NB4 (cell line): ENCODE results near the gene EIF2D.

ENCODE experiments used
- DNase-seq: peaks from one replicate; pipeline ENCODE4 v3.0.0; 2010; ENCODE audit warnings: low read depth
- H3K4me3 ChIP-seq: one replicate; pipeline ENCODE4 v1.5.1; 2011; ENCODE audit warnings: mild to moderate bottlenecking, low read depth, low read length, moderate library complexity
- CTCF ChIP-seq: IDR thresholded peaks from one replicate; pipeline ENCODE4 v1.5.1; 2012; ENCODE audit warnings: low read depth, low read length
- MAX ChIP-seq: IDR thresholded peaks from 2 replicates; pipeline ENCODE4 v1.6.1; 2011; ENCODE audit warnings: low read depth, low read length
- MYC ChIP-seq: IDR thresholded peaks from 2 replicates; pipeline ENCODE4 v1.6.1; 2011; ENCODE audit warnings: low read depth, low read length
- POLR2A ChIP-seq: IDR thresholded peaks from 2 replicates; pipeline ENCODE4 v1.6.1; 2011; ENCODE audit warnings: mild to moderate bottlenecking; ENCODE audit not compliant: insufficient read length; ENCODE audit errors: extremely low read depth

The EIF2D gene

GRCh38 chr1:206604861-206605260 lies 7.4 kb downstream of the EIF2D start:
- no peak for TF ChIP-seq CTCF
- no peak for TF ChIP-seq POLR2A
- TF ChIP-seq MYC: no peak
- TF ChIP-seq MAX: no peak
- no peak overlapping the region for H3K4me3 ChIP-seq
- no peak for DNase-seq

DNA sequence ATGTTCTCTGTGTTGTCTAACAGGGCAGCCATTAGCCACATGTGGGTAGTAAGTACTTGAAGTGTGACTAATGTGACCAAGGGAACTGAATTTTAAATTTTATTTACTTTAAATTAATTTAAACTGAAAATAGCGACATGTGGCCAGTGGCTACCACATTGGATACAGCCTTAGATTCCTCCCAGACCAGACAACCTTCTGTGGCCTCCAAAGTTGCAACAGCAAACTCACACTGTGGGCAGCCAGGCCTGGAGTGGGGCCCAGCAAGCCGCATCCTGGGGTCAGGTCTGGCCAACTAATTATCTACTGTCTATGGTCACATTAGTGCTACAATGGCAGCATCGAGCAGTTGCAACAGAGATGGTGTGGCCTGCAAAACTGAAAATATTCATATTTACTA lies 11.7 kb downstream of the EIF2D start:
- DNase-seq: no peak
- H3K4me3 ChIP-seq: no peak overlapping the region
- TF ChIP-seq MYC: no peak
- TF ChIP-seq MAX: no peak
- TF ChIP-seq CTCF: no peak
- TF ChIP-seq POLR2A: no peak

GRCh38 chr1:206596319-206596666 lies 16.0 kb downstream of the EIF2D start:
- no peak for DNase-seq
- H3K4me3 ChIP-seq: no peak overlapping the region
- no peak for TF ChIP-seq MYC
- TF ChIP-seq CTCF: no peak
- TF ChIP-seq POLR2A: no peak
- TF ChIP-seq MAX: no peak

- H3K4me3 ChIP-seq: no peak overlapping the region
- TF ChIP-seq MAX (no peak), CTCF (no peak), MYC (no peak), POLR2A (no peak)
- no peak for DNase-seq
These were observed 16.5 kb downstream of the EIF2D start for GRCh38 chr1:206595581-206596318.

DNA sequence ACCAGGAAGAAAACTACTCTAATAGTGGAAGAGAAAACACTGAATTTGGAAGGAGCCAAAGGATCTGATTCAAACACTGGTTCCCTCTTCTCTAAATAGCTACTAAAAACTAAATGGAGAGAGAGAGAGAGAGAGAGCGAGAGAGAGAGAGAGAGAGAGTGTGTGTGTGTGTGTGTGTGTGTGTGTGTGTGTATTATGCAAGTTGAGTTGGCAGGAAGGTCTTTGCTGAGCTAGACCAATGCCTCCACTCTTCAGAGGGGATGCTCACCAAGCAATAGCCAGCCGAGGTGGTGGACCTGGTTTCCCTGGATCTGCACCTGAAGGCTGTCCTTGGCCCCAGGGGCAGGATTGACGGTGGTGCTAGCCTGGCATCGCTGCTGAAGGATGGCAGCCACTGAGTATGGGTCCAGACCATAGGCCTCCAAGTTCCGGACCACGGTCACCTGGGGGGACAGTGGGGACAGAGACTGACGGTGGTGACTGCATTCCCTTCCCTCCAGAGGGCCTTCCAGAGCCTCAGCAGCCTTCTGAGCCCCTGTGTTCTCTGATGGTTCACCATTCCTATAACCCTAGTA lies 18.8 kb downstream of the EIF2D start:
- DNase-seq: no peak
- TF ChIP-seq CTCF: no peak
- no peak for TF ChIP-seq MAX
- no peak for TF ChIP-seq MYC
- TF ChIP-seq POLR2A: no peak
- H3K4me3 ChIP-seq: no peak overlapping the region
